ENCODE data around the gene RPH3AL.

RPH3AL gene

DNA sequence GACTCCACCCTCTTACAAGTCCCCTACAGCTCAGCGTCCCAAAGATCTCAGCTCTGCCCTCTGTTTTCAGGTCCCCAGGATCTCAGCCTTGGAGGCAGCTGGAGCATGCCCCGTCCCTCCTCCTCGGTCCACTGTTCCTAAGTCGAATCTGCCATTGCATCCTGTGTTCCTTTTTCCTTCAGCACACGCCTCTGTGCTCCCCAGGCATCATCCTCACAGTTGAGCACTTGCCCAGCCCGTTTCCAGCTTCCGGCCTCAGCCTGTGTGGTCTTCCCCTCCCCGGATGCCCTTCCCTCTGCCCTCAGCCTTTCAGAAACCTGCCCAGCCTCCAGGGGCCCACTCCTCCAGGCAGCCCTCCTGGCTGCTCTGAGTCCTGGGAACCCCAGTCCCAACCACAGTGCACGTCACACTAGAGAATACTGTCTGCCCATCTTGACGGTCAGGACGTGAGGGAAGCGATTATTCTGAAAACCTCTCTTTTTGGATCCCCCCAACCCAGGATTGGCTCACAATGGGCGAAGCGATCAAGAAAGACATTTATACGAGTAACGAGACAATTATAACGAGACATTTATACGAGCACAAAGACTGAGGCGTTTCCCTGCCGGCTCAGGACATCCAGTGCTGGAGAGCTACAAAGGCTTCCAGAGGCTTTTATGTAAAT lies 41.4 kb downstream of the RPH3AL start:
- DNase-seq, result no peak
- Histone ChIP-seq H3K4me3 (ENCODE audit: low read depth, low read length) (no peak overlapping the region), H3K36me3 (replicated peaks) (no peaks in the 10 kb centered on the region), H3K27ac (no peak overlapping the region), H3K27me3 (replicated peaks) (no peaks in the 10 kb centered on the region)
- TF ChIP-seq, protein P1, sequence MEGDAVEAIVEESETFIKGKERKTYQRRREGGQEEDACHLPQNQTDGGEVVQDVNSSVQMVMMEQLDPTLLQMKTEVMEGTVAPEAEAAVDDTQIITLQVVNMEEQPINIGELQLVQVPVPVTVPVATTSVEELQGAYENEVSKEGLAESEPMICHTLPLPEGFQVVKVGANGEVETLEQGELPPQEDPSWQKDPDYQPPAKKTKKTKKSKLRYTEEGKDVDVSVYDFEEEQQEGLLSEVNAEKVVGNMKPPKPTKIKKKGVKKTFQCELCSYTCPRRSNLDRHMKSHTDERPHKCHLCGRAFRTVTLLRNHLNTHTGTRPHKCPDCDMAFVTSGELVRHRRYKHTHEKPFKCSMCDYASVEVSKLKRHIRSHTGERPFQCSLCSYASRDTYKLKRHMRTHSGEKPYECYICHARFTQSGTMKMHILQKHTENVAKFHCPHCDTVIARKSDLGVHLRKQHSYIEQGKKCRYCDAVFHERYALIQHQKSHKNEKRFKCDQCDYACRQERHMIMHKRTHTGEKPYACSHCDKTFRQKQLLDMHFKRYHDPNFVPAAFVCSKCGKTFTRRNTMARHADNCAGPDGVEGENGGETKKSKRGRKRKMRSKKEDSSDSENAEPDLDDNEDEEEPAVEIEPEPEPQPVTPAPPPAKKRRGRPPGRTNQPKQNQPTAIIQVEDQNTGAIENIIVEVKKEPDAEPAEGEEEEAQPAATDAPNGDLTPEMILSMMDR (IDR thresholded peaks at IDR 0.05; ENCODE audit: low read depth, low read length, missing control alignments), result no peak
- in situ Hi-C loops (cut with HindIII; ENCODE audit: low pct_ligation_motif_present, low sequenced_read_pairs), result no loop called here

DNA sequence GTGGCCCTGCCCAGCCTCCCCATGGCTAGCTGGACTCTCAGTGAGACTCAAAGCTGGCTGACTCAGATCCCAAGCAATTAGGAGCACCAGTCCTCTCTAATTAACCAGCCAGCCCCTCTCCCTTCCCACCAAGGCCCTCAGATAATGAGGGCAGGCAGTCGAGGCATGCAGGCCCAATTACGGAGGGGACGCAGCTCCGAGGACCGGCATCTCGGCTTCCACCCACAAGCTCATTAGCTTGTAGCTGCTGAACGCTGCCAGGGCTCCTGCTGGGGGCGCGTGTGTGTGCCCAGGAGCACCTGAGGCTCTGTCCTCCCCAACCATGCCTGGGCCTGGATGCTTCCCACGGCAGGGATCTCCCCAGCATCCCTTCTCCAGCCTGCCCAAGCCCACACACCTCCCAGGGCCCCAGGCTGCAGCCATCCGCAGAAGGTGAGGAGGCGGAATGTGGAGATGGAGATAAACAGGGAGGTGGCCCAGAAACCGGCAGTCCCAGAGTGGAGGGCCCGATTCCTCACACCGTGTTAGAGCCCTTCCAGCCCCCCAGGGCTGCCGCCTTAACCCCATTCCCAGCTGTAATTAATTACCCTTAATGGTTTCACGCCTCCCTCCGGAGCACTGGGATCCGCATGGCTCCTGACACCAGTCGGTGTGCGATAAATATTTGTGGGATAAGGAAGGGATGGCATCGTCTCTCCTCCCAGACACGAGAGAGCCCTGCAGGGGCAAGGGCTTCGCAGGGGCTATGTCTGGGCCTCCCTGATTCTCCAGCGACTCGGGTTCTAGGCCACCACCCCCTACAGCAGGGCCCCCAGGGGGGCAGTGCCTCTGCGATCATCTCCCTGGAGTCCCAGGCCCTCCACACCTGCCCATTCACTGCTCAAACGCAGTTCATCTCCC lies 42.2 kb downstream of the RPH3AL start:
- Histone ChIP-seq H3K4me3 (ENCODE audit: low read depth, low read length) (no peak overlapping the region), H3K27me3 (replicated peaks) (no peaks in the 10 kb centered on the region), H3K27ac (no peak overlapping the region), H3K36me3 (replicated peaks) (no peaks in the 10 kb centered on the region)
- TF ChIP-seq, protein P1 (IDR thresholded peaks at IDR 0.05; ENCODE audit: low read depth, low read length, missing control alignments), result no peak
- no peak for DNase-seq
- in situ Hi-C loops (cut with HindIII; ENCODE audit: low pct_ligation_motif_present, low sequenced_read_pairs), result no loop called here

DNA sequence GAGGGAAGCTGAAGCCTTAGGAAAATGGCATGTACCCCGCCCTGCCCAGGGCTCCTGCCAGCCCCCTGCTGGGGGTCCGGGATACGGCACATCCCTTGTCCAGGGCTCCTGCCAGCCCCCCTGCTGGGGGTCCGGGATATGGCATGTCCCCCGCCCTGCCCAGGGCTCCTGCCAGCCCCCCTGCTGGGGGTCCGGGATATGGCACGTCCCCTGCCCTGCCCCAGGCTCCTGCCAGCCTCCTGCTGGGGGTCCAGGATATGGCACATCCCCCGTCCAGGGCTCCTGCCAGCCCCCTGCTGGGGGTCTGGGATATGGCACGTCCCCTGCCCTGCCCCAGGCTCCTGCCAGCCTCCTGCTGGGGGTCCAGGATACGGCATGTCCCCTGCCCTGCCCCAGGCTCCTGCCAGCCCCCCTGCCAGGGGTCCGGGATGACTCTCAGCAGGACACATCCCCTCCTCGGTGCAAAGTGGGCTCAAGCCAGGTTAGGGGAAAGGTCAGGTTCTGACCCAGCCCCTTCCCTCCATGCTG lies 43.2 kb downstream of the RPH3AL start:
- TF ChIP-seq, protein P1 (IDR thresholded peaks at IDR 0.05; ENCODE audit: low read depth, low read length, missing control alignments), result peak; percentile 75
- in situ Hi-C loops (cut with HindIII; ENCODE audit: low pct_ligation_motif_present, low sequenced_read_pairs), result no loop called here
- DNase-seq, result no peak
- Histone ChIP-seq H3K36me3 (replicated peaks) (no peaks in the 10 kb centered on the region), H3K27me3 (replicated peaks) (peaks cover under 1% of the 10 kb centered on the region), H3K27ac (no peak overlapping the region), H3K4me3 (ENCODE audit: low read depth, low read length) (no peak overlapping the region)

DNA sequence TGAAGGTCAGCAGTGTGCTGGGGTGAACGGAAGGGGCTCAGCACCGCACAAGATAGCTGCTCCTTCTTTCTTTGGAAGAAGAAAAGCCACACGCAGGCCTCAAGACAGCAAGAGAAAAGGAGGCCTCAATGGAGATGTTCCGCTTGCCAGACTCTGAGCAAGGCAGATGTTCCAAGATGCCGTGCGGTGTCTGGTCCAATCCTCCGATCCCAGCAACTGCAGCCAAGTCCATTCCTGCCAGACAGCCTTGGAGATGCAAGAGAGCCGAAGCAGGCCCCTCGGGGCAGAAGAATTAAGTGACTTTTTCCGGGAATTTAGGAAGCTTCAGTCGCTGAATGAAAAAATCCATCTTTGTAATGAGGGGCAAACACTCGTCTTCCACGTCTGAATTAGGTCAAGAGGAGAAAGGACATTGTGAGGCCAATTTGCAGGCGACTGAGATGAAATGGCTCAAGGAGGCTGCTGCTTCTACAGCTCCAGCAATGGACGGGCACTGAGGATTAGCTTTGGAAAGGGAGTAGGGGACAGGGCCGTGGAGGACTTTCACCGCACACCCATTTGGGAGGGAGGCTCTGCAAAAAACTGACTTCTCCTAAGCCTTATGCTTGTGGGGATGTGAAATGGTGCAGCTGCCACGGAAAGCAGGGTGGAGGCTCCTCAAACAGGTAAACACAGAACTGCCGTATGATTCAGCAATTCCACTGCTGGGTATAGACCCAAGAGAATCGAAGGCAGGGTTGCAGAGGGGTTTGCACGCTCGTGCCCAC lies 44.7 kb downstream of the RPH3AL start:
- Histone ChIP-seq H3K27ac (no peak overlapping the region), H3K36me3 (replicated peaks) (no peaks in the 10 kb centered on the region), H3K27me3 (replicated peaks) (peaks cover 2% of the 10 kb centered on the region), H3K4me3 (ENCODE audit: low read depth, low read length) (no peak overlapping the region)
- DNase-seq, result no peak
- TF ChIP-seq, protein P1 (IDR thresholded peaks at IDR 0.05; ENCODE audit: low read depth, low read length, missing control alignments), result no peak
- in situ Hi-C loops (cut with HindIII; ENCODE audit: low pct_ligation_motif_present, low sequenced_read_pairs), result no loop called here

DNA sequence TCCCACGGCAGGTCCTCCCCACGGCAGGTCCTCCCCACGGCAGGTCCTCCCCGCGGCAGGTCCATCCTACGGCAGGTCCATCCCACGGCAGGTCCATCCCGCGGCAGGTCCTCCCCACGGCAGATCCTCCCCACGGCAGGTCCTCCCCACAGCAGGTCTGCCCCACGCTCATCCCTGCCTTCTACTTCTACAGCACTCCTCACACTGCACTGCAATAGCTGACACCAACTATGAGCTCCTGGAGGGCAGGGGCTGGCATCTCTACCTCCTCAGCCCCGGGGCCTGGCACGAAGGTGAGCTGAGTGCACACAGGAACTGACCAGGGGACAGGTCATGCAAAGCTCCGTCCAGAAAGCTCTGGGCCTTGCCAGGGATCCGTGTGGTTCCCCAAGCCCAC lies 45.3 kb downstream of the RPH3AL start:
- Histone ChIP-seq H3K27me3 (replicated peaks) (peaks cover 2% of the 10 kb centered on the region), H3K4me3 (ENCODE audit: low read depth, low read length) (no peak overlapping the region), H3K36me3 (replicated peaks) (no peaks in the 10 kb centered on the region), H3K27ac (no peak overlapping the region)
- DNase-seq, result no peak
- TF ChIP-seq, protein P1 (IDR thresholded peaks at IDR 0.05; ENCODE audit: low read depth, low read length, missing control alignments), result no peak
- in situ Hi-C loops (cut with HindIII; ENCODE audit: low pct_ligation_motif_present, low sequenced_read_pairs), result no loop called here

All from brain microvascular endothelial cell (primary cell).